Measurements from ENCODE around the gene PITX1.

Gene PITX1

GRCh38 chr5:134989266-134989830 lies 44.7 kb downstream of the PITX1 start:
- no peak overlapping the region for H3K4me3 ChIP-seq (ENCODE audit: low read depth, low read length, poor library complexity, severe bottlenecking)
- no peak overlapping the region for H2AFZ ChIP-seq (ENCODE audit: low read length)
- no peaks in the 10 kb centered on the region for H4K20me1 ChIP-seq (ENCODE audit: insufficient read depth, low read length)
- peaks cover 9% of the 10 kb centered on the region; the same call in 1 of the 2 replicates for H3K9me3 ChIP-seq (ENCODE audit: low read length)
- H3K27me3 ChIP-seq (ENCODE audit: insufficient read depth, low read length), result no peaks in the 10 kb centered on the region
- no peak overlapping the region for H3K4me2 ChIP-seq (ENCODE audit: low read length)
- no peak for TF ChIP-seq CTCF (IDR thresholded peaks at IDR 0.05; ENCODE audit: low read length)
- TF ChIP-seq EZH2 (IDR thresholded peaks at IDR 0.05; ENCODE audit: borderline replicate concordance, low read length), result no peak
- no peak overlapping the region for H3K27ac ChIP-seq (ENCODE audit: low read depth, low read length, poor library complexity, severe bottlenecking)
- no peak overlapping the region for H3K9ac ChIP-seq (ENCODE audit: low read length)
- no peaks in the 10 kb centered on the region for H3K9me2 ChIP-seq (ENCODE audit: low read depth, low read length)
- no peaks in the 10 kb centered on the region for H3K79me2 ChIP-seq (ENCODE audit: insufficient read depth, low read length)
- peaks cover 4% of the 10 kb centered on the region for H3K4me1 ChIP-seq (ENCODE audit: insufficient read depth, low read length, severe bottlenecking)
- no peaks in the 10 kb centered on the region; the same call in 1 of the 2 replicates for H3K36me3 ChIP-seq (ENCODE audit: insufficient read depth, low read length)
- H3F3A ChIP-seq (ENCODE audit: insufficient read depth, low read length), result no peaks in the 10 kb centered on the region

GRCh38 chr5:134982230-134982629 lies 51.8 kb downstream of the PITX1 start:
- no peaks in the 10 kb centered on the region for H3K9me2 ChIP-seq (ENCODE audit: low read depth, low read length)
- H3K27me3 ChIP-seq (ENCODE audit: insufficient read depth, low read length), result no peaks in the 10 kb centered on the region
- peaks cover 17% of the 10 kb centered on the region for H3K9me3 ChIP-seq (ENCODE audit: low read length)
- no peaks in the 10 kb centered on the region for H3K4me1 ChIP-seq (ENCODE audit: insufficient read depth, low read length, severe bottlenecking)
- no peaks in the 10 kb centered on the region for H3K79me2 ChIP-seq (ENCODE audit: insufficient read depth, low read length)
- no peaks in the 10 kb centered on the region for H3F3A ChIP-seq (ENCODE audit: insufficient read depth, low read length)
- no peak for TF ChIP-seq CTCF (IDR thresholded peaks at IDR 0.05; ENCODE audit: low read length)
- no peak for TF ChIP-seq EZH2 (IDR thresholded peaks at IDR 0.05; ENCODE audit: borderline replicate concordance, low read length)
- H3K9ac ChIP-seq (ENCODE audit: low read length), result no peak overlapping the region
- no peaks in the 10 kb centered on the region for H3K36me3 ChIP-seq (ENCODE audit: insufficient read depth, low read length)
- no peak overlapping the region for H3K4me2 ChIP-seq (ENCODE audit: low read length)
- H2AFZ ChIP-seq (ENCODE audit: low read length), result no peak overlapping the region
- no peak overlapping the region for H3K4me3 ChIP-seq (ENCODE audit: low read depth, low read length, poor library complexity, severe bottlenecking)
- no peaks in the 10 kb centered on the region for H4K20me1 ChIP-seq (ENCODE audit: insufficient read depth, low read length)
- H3K27ac ChIP-seq (ENCODE audit: low read depth, low read length, poor library complexity, severe bottlenecking), result no peak overlapping the region

GRCh38 chr5:134979416-134979815 lies 54.6 kb downstream of the PITX1 start:
- Histone ChIP-seq H3K4me2 (ENCODE audit: low read length) (no peak overlapping the region), H3F3A (ENCODE audit: insufficient read depth, low read length) (no peaks in the 10 kb centered on the region), H2AFZ (ENCODE audit: low read length) (no peak overlapping the region), H3K4me1 (ENCODE audit: insufficient read depth, low read length, severe bottlenecking) (no peaks in the 10 kb centered on the region), H3K9ac (ENCODE audit: low read length) (no peak overlapping the region), H3K9me3 (ENCODE audit: low read length) (peaks cover 22% of the 10 kb centered on the region), H3K27ac (ENCODE audit: low read depth, low read length, poor library complexity, severe bottlenecking) (no peak overlapping the region), H3K79me2 (ENCODE audit: insufficient read depth, low read length) (no peaks in the 10 kb centered on the region), H3K27me3 (ENCODE audit: insufficient read depth, low read length) (no peaks in the 10 kb centered on the region), H4K20me1 (ENCODE audit: insufficient read depth, low read length) (no peaks in the 10 kb centered on the region), H3K4me3 (ENCODE audit: low read depth, low read length, poor library complexity, severe bottlenecking) (no peak overlapping the region), H3K9me2 (ENCODE audit: low read depth, low read length) (no peaks in the 10 kb centered on the region), H3K36me3 (ENCODE audit: insufficient read depth, low read length) (no peaks in the 10 kb centered on the region; the same call in 1 of the 2 replicates)
- TF ChIP-seq EZH2 (IDR thresholded peaks at IDR 0.05; ENCODE audit: borderline replicate concordance, low read length), result no peak
- no peak for TF ChIP-seq CTCF (IDR thresholded peaks at IDR 0.05; ENCODE audit: low read length)
